ENCODE measurements around the gene PHLDB2.
"Not testable (repeated sequence)": the region's sequence is repeated elsewhere in the genome, so short reads cannot be mapped to it uniquely, and the experiment has no call there.

PHLDB2 gene

GRCh38 chr3:111859061-111859973 lies at the start of gene PHLDB2:
Gene PHLDB2 (plus strand): TSS chr3:111859265. CDS start chr3:111884078, 24,813 bp downstream.
- DNase-seq = peak; percentile 86

GRCh38 chr3:111810909-111811308 lies 48.2 kb upstream of the PHLDB2 start:
- DNase-seq = peak; percentile 89

GRCh38 chr3:111811811-111812210 lies 47.3 kb upstream of the PHLDB2 start:
- no peak for DNase-seq

GRCh38 chr3:111812701-111813100 lies 46.4 kb upstream of the PHLDB2 start:
- no peak for DNase-seq

GRCh38 chr3:111813441-111813840 lies 45.6 kb upstream of the PHLDB2 start:
- no peak for DNase-seq

GRCh38 chr3:111813979-111814378 lies 45.1 kb upstream of the PHLDB2 start:
- DNase-seq = no peak

GRCh38 chr3:111816771-111817170 lies 42.3 kb upstream of the PHLDB2 start:
- DNase-seq = not testable (repeated sequence)

GRCh38 chr3:111819927-111820326 lies 39.1 kb upstream of the PHLDB2 start:
- DNase-seq = no peak

- no peak for DNase-seq
These were observed 38.4 kb upstream of the PHLDB2 start for GRCh38 chr3:111820651-111821050.

- no peak for DNase-seq
These were observed 37.2 kb upstream of the PHLDB2 start for GRCh38 chr3:111821891-111822290.

- no peak for DNase-seq
These were observed 36.3 kb upstream of the PHLDB2 start for GRCh38 chr3:111822804-111823203.

GRCh38 chr3:111823341-111823855 lies 35.7 kb upstream of the PHLDB2 start:
- no peak for DNase-seq

GRCh38 chr3:111824351-111824750 lies 34.7 kb upstream of the PHLDB2 start:
- no peak for DNase-seq

GRCh38 chr3:111827871-111828270 lies 31.2 kb upstream of the PHLDB2 start:
- DNase-seq = no peak

GRCh38 chr3:111828530-111828929 lies 30.5 kb upstream of the PHLDB2 start:
- DNase-seq = no peak

- no peak for DNase-seq
These were observed 30.0 kb upstream of the PHLDB2 start for GRCh38 chr3:111829023-111829422.

GRCh38 chr3:111831840-111832239 lies 27.2 kb upstream of the PHLDB2 start:
- DNase-seq = no peak

GRCh38 chr3:111837112-111837511 lies 22.0 kb upstream of the PHLDB2 start:
- no peak for DNase-seq

GRCh38 chr3:111838133-111838532 lies 20.9 kb upstream of the PHLDB2 start:
- DNase-seq = no peak

GRCh38 chr3:111846039-111846438 lies 13.0 kb upstream of the PHLDB2 start:
- peak; percentile 79 for DNase-seq

- DNase-seq = peak; percentile 86
These were observed 12.3 kb upstream of the PHLDB2 start for GRCh38 chr3:111846717-111847116.

GRCh38 chr3:111848283-111848682 lies 10.8 kb upstream of the PHLDB2 start:
- DNase-seq = no peak

GRCh38 chr3:111848778-111849177 lies 10.3 kb upstream of the PHLDB2 start:
- no peak for DNase-seq

GRCh38 chr3:111850537-111850936 lies 8.5 kb upstream of the PHLDB2 start:
- no peak for DNase-seq

Measured in fibroblast of skin of right quadriceps (primary cell).